Measurements from ENCODE around the gene HOXA9.

Gene HOXA9

DNA sequence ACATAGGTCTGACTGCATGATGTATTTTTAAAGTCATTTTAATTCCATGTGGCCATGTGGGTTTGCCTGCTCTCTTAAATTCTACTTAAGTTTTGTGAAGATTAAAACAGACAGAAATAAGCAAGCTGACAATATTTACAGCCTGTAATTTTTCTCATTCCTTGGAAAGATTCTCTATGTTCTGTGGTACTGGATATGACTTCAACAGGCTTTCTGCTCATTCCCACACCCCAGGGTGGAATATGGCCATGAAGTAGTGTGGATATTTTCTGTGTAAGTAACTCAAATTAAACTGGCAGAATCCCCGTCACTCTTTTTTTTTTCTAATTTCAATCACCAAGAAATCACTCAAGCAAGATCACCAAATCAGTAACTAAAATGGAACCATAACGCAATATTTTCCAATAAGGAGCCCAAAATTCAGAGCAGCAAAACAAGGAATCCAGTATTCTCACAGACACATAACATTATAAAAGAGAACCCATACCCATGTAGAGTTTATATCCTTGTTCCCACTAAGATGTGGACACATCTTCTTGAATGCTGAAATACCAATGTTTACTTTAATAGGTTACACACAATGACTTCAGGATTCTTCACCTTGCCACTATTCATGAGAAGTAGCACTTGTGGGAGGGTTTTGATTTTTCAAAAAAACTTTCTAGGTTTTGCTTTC is 27.6 kb downstream of the HOXA9 start:
- in situ Hi-C loops (cut with HindIII; ENCODE audit: low sequenced_read_pairs): no loop called here

DNA sequence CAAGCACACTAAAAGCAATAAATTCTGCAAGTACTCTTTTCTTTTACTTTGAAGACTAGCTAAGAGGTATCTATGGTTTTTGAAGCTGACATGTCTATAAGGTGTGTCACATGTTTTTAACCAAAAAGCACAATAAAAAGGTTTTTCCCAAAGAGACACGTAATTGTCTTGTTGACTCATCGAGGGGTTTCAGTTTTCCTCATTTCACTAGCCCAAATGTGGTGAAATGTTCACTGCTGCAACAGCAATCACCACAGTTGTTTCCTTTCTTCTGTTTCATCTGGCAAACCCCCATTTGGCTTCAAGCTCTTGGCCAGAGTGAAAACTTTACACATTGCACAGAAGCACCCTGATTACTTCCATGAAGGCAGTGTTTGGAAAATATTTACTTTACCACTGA is 30.9 kb downstream of the HOXA9 start:
- in situ Hi-C loops (cut with HindIII; ENCODE audit: low sequenced_read_pairs): no loop called here

DNA sequence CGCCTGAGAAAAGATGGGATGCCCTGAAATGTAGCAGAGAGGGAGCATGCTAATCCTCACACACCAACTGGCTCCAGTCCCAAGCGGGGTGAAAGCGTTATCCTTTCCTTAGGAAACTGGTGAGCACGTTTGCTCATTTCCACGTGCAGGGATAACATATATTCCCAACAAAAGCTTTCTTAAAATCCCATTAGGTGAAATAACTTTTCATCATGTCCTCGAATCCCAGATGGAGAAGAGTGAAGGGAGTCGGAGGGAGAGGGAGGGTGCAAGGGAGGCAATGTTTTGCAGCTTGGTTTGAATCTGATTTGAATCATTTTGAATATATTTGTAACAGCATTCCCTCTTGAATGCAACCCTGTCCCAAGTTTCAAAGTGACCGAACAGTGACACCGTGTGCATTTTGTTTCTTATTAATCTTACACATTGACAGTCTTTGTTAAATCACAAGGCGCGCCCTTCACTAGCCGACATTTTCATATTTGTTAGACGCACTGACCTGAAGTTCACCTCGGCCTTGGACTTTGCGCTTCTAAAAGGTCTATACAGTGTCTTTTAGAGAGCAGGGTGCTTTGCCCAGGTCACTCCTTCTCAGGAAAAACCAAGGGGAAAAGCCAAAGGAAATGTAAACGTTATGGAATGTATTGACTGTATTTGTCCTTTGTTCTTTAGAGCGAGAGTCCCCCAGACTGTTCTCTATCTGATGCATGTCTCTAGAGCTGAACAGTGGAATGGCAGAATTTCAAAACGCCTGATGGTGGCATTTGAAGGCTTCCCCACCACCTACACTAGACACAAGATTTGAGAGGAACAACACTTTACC is 31.7 kb downstream of the HOXA9 start:
- in situ Hi-C loops (cut with HindIII; ENCODE audit: low sequenced_read_pairs): no loop called here

DNA sequence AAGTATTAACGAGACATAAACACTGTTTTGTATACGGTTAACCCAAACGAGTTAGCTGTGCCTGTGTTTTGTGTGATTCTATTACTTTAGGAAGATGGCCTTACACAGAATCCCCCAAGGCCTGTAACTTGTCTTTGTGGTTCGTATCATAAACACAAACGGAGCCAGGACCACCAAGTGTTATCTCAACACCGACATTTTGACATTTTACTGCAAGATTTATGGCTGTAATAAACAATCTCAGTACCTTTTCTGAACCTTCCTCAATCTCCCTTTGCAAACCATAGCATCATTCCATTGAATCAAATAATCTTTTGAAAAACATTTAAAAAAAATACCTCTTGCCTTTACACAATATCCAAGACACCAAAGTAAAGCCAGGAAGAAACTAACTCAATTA is 32.4 kb downstream of the HOXA9 start:
- in situ Hi-C loops (cut with HindIII; ENCODE audit: low sequenced_read_pairs): no loop called here

DNA sequence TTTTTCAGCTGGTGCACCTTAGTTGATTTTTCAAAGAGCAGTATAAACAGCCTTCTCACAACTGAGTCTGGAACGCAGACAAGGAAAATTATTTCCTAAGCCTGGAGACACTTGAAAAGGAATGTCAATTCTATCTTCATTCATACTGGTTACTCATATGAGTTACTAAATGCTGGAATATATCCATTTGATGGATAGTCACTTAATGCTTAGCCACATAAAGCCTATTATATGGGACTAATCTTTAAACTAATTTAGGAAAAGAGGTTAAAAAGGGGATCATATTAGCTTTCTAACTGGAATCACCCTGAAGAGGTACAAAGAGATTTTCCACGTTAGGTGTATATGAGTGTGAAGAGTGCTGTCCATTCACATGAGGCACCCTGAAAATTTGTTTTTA is 33.1 kb downstream of the HOXA9 start:
- in situ Hi-C loops (cut with HindIII; ENCODE audit: low sequenced_read_pairs): no loop called here

DNA sequence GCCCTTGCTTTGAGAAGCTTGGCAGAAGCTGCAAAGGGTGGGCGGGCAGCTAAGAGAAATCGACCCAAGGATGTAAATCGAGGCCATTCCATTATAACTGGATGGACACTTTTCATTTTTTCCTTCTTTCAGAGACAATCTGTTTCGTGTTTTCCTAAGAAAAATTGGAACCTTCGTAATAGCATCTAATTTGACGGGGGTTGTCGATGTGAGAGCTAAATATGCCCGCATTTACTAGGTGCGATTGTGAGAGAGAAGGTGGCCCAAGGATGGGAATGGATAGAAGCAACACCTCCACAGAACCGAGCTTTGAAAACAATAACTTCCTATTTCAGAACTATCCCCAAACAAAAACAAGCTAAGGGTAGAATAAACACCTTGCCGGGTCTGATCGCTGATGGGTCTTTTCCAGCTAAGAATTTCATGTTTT is 33.9 kb downstream of the HOXA9 start:
- in situ Hi-C loops (cut with HindIII; ENCODE audit: low sequenced_read_pairs): no loop called here

DNA sequence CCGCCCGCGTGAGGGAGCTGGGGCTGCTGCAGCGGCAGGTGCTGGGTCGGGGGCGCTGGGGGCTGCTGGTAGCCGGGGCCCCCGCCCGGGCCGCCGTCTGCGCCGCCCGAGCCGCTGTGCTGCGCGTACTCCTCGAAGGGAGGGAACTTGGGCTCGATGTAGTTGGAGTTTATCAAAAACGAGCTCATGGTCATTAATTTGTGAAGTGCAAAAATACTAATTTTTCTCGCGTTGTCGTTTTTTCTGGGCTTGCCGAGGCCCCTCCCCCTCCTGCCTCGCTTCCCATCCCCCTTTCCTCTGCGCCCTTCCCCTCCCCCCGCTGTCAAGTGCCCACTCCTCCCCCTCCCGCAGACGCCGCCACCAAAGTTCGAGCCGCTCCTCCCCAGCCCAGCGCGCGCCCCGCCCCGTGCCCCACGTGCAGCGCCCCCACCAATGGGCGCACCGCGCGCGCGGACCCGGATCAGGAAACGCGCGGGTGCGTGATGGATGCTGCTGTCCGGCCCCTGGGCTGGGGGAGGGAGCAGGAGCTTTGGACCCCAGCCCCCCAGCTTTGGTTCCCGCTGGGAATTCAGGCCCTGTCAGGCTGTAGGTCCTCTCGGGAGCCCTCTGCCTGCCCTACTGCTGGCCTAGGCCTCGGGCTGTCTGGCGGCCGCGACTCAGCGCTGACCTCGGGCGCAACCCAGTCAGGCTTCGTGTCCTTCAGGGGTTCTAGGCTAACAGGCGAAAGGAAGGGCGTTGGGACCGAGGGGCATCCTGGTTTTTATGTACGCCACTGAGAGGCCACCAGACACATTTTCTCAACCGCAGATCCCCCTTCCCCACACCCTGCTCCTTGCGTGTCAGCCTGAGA is 34.6 kb downstream of the HOXA9 start, which contains the start of gene HOXA4:
Gene HOXA4 (minus strand): TSS at position 218 of the 850 bp plus-strand sequence. CDS start 24 bp downstream, at position 194.
- in situ Hi-C loops (cut with HindIII; ENCODE audit: low sequenced_read_pairs): no loop called here

DNA sequence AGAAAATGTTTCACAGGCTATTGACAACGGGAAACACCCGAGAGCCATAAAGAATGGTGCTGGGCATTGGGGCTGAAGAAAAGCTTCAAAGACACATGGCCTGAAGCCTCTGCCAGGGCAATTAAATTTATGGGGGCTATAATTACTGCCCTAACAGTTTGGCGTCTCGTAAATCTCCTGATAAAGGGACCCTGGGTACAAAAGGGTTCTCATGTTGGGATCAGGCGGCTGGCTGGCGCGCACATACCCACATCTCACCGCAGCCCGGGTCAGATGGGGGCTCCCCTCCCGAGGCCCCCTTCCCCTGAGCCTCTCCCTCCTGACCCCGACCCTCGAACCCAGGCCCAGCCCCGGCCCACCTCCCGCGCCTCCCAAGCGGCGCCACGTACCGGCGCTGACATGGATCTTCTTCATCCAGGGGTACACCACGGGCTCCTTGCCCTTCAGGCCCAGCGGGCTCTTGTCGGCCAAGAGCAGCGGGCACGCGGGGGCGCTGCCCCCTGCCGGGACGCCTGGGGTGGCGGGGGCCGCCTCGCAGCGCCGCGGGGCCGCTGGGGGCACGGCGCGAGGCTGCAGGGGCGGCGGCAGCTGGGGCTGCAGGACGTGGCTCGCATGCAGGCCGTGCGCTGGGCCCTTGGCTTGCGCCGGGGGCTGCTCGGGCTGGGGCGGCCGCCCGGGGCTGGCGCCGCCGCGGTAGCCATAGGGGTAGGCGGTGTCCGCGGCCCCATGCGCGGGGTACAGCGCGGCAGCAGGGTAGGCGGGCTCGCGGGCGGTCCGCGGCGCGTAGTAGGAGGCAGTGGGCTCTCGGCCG is 35.4 kb downstream of the HOXA9 start:
- in situ Hi-C loops (cut with HindIII; ENCODE audit: low sequenced_read_pairs): loop anchor here (5.0 kb wide), 4 partner anchors 32 to 438 kb away; no protein-coding TSS in a partner anchor

DNA sequence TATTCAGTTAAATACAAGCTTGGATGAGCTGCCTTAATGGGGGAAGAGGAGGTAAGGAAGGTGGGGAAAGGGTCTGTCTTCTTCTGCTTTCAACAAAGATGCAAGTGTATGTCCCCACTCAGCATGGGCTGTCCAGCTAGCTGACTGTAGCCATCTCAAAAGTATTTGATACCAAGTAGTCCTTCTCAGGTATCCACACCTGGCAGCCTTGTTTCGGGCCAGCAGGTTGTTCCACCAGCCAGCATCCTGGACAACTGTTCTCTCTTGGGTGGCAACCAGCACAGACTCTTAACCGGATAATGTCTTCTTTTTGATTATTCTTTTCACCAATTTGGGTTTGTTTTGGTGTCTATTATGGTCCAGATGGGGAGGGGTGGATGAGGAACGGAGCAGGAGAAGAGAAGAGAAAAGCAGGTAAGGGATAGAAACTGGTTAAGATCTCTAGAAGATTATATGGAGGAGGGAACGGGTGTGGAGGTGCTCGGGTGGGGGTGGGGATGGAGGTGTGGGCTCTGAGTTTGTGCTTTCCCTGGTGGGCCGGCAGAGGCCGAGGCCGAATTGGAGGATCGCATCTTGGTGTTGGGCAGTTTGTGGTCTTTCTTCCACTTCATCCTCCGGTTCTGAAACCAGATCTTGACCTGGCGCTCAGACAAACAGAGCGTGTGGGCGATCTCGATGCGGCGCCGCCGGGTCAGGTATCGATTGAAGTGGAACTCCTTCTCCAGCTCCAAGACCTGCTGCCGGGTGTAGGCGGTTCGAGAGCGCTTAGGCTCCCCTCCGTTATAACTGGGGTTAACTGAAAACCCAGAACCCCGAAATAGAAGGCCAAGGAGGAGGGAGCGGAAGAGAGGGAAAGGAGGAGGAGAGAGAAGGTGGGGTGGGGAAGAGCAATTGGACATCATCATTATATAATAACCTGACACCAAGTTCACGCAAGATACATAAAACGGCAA is 36.3 kb downstream of the HOXA9 start:
- in situ Hi-C loops (cut with HindIII; ENCODE audit: low sequenced_read_pairs): loop anchor here (5.0 kb wide), 4 partner anchors 33 to 437 kb away; no protein-coding TSS in a partner anchor

DNA sequence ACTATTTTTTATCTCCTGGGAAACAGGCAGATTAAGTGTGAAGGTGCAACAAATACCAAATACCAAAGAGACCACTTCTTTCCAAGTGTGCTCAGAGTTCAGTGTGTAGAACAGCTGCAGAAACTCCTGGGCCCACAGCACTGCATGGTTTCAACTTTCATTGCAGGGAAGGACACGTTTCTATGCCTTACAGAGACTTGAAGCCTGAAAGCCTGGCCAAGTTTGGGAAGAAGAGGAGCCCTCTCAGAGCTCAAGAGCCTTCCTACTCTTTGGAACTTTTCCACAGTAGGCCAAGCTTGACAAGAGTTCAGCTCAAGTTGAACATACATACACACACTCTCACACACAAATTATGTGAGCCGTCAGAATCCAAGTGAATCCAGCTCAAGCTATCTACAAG is 37.3 kb downstream of the HOXA9 start:
- in situ Hi-C loops (cut with HindIII; ENCODE audit: low sequenced_read_pairs): loop anchor here (5.0 kb wide), 4 partner anchors 34 to 436 kb away; no protein-coding TSS in a partner anchor

DNA sequence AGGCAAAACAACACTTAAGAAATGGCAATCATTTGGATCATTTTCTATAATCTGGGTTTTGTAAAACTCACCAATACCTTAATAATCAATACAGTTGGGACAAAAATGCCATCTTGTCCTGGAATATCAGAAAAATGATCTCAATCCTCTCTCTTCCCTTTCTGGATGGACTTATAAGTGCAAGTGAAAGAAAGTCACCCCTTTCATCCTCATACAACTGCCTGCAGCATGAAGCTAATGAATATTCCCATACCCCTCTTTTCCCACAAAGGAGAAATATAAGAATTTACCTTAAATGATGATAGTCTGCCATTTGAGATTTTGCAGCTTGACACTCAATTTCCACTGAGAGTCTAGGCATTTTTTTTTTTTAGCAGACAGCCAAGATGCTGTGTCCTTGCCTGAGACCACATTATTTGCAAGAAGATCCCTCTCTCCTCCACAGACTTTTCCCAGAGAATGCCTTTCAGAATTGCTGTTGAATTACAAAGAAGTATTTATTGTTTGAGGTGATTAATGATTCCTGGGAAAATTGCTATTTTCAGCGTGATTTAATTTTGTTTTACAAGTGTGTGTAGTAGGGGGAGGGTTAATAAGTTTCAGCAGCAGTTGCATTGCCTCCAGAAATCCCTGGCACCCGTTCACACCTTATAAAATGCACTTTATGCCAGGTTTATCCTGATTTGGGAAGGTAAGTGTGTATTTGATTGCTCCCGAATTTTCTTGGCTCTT is 38.6 kb downstream of the HOXA9 start:
- in situ Hi-C loops (cut with HindIII; ENCODE audit: low sequenced_read_pairs): loop anchor here (5.0 kb wide), 4 partner anchors 36 to 434 kb away; no protein-coding TSS in a partner anchor

DNA sequence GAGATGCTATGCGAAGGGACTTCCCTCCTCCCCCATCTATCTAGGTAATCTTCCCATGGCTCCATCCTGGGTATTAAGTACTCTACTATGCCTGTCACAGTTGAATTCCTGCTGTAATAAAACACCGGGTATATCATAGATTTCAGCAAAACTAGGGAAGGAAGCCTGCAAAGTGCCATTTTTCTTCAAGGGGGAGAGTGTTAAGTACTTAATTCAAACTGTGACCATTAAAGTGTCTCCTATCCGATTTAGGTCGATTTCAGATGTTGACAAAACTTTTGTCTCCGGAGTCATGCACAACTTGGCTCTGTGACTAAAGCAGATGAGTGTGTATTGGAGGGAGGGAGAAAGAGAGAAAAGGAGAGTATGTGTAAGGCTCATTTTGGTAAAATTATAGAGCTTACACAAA is 39.3 kb downstream of the HOXA9 start:
- in situ Hi-C loops (cut with HindIII; ENCODE audit: low sequenced_read_pairs): loop anchor here (5.0 kb wide), 4 partner anchors 36 to 434 kb away; no protein-coding TSS in a partner anchor

DNA sequence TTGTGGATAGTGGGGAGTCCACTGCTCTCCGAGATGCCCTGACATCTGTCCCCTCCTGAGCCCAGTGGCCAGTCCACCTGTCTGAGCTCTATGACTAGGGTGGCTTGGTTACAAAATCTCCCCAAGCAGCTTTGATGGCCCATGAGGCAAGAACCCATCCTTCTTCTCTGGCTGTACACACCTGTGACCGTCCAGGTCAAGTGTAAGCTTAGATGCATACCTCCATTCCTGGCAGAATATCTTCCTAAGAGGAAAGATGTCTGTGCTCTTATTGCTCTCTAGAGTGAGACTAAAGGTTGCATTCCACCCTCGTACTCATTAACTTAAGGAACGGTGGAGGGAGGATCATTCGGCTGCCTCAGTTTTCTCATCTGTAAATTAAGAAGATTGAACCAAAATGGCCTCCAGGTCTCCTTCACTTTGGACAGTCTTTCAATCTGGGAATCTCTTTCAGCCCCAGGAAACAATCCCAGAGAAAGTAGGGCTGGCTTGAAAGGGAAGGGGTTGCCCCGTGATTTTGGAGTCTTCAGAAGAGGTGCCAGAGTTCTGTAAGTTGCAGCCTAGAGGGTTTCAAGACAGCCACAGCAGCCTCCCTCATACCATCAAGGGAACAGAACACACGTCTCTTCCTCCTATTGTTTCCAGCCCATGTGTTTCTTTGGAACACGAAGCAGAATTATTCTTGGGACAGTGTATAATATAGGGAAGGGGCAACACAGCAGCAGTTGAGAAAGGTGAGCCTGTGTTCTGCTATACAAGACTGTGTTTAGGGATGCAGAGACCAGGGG is 40.2 kb downstream of the HOXA9 start:
- in situ Hi-C loops (cut with HindIII; ENCODE audit: low sequenced_read_pairs): loop anchor here (5.0 kb wide), 4 partner anchors 37 to 433 kb away; no protein-coding TSS in a partner anchor

DNA sequence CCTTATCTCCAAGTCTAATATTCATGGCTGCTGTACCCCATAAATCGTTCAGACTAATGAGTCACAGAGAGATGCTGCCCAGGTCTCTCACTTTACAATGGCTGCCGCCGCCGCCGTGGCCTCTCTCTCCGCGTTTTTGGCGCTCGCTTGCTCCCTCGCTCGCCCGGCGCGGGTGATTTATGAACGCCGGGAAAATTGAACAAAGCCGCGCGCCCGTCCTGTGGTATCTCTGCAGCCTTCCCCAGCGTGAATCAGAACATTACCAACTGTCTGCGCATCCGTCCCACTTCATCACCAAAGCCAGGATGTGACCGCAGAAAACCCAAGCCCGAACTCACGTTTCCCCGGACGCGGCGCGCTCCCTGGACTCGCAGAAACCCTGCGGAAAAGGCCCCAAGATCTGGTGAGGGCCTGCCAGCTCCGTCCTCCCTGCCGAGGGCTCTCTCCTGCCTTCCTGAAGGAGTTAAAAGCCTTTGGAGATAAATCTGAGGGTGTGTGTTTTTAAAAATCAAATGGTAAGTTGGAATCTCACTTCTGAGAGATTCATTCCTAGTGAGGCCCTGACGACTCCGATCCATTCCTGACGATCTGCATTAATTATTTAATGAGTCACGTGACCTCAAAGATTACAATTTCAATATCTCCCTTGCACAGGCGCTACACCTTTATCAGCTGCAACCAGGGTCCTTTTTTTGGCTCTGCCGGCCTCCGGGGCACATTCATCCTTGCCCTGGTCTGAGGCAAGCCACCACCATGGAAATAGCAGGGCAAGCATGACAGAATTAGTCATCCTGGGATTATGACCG is 41.0 kb downstream of the HOXA9 start:
- in situ Hi-C loops (cut with HindIII; ENCODE audit: low sequenced_read_pairs): no loop called here

DNA sequence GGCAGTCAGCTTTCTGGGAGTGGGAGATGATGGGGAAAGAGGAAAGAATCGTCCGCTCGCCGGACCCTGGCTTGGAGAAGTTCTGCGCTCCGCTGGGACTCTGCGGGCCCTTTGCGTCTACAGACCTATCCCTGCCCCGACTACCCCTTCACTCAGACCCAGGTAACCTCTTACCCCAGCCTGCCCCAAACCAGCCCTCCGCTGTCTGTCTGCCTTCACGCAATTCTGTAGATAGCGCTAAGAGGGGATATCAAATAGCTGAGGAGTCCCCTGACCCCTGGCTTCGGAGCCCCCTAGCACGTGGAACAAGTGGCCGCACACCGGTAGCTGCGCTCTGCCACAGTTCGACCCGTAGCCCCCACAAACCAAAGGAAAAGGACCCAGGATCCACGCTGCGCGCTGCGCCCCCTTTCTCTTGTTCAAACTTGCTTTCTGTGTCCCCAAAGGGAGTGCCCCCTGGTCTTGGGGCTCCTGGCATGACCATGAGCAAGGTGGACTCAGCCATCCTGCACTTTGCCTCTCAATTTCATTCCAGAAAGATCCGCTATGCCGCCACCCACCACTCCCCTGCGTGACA is 41.8 kb downstream of the HOXA9 start:
- in situ Hi-C loops (cut with HindIII; ENCODE audit: low sequenced_read_pairs): no loop called here

DNA sequence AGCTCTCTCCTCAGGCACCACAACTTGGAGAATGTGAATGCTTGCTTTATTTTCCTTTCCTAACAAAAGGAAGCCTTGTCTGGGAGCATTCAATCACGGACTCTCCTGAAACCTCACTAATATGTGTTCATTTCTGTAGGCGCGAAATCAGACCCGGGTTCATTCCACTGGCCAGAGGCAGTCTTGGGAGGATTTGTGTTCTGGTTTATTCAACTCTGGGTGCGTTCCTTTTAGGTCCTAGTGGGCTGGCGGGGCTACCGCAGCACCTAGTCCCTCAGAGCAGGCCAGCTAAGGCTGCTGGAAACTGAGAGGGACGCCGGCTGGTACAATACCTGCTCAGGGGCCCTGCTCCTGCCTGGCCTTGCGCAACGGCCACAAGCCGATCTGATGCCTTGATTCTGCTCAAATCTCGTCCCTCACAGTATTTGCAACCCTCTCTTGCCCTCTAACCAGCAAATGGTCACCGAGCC is 42.3 kb downstream of the HOXA9 start:
- in situ Hi-C loops (cut with HindIII; ENCODE audit: low sequenced_read_pairs): no loop called here

All from endothelial cell of hepatic sinusoid (primary cell).